Neural cell (in vitro differentiated cells): Measurements from ENCODE around the gene KIF1B.

Source experiments
- MXI1 ChIP-seq: fragments of 450-650 bp; conservative IDR thresholded peaks from 2 replicates; pipeline ENCODE4 v1.6.1; 2014; ENCODE audit warnings: antibody characterized with exemption, mild to moderate bottlenecking; ENCODE audit not compliant: poor library complexity, severe bottlenecking
- POLR2AphosphoS5 ChIP-seq: IDR thresholded peaks from 2 replicates; pipeline ENCODE4 v1.6.1; 2012
- RAD21 ChIP-seq: fragments of 450-650 bp; conservative IDR thresholded peaks from 2 replicates; pipeline ENCODE4 v1.6.1; 2014; ENCODE audit warnings: antibody characterized with exemption, mild to moderate bottlenecking, moderate library complexity
- TAF1 ChIP-seq: IDR thresholded peaks from 2 replicates; pipeline ENCODE4 v1.6.1; 2012; ENCODE audit warnings: low read depth
- TF ChIP-seq, protein P1 (sequence below): fragments of 450-650 bp; IDR thresholded peaks from 2 replicates; pipeline ENCODE4 v1.5.1; 2014; ENCODE audit warnings: antibody characterized with exemption, mild to moderate bottlenecking, moderate library complexity; ENCODE audit not compliant: poor library complexity, severe bottlenecking
- TF ChIP-seq, protein P2 (sequence below): IDR thresholded peaks from 2 replicates; pipeline ENCODE4 v1.6.1; 2012; ENCODE audit warnings: borderline replicate concordance

DNA sequence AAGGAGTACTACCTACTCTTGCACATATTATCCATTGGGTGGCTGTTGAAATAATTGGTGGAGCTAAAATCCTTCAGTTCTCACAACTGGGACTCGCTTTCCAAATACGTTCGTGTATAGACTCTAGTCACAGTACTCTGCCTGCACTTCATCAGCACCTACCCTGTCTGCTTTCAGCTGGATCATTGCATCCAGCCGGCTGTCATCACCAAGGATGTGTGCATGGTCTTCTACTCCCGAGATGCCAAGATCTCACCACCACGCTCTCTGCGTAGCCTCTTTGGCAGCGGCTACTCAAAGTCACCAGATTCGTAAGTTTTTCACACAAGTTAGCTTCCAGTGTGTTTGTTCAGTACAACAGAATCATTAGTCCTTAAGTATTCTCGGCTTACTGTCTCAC lies 151.1 kb downstream of the KIF1B start:
- TF ChIP-seq, protein P1, sequence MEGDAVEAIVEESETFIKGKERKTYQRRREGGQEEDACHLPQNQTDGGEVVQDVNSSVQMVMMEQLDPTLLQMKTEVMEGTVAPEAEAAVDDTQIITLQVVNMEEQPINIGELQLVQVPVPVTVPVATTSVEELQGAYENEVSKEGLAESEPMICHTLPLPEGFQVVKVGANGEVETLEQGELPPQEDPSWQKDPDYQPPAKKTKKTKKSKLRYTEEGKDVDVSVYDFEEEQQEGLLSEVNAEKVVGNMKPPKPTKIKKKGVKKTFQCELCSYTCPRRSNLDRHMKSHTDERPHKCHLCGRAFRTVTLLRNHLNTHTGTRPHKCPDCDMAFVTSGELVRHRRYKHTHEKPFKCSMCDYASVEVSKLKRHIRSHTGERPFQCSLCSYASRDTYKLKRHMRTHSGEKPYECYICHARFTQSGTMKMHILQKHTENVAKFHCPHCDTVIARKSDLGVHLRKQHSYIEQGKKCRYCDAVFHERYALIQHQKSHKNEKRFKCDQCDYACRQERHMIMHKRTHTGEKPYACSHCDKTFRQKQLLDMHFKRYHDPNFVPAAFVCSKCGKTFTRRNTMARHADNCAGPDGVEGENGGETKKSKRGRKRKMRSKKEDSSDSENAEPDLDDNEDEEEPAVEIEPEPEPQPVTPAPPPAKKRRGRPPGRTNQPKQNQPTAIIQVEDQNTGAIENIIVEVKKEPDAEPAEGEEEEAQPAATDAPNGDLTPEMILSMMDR: no peak
- TF ChIP-seq TAF1 (no peak), POLR2AphosphoS5 (no peak), MXI1 (no peak), RAD21 (no peak)
- TF ChIP-seq, protein P2, sequence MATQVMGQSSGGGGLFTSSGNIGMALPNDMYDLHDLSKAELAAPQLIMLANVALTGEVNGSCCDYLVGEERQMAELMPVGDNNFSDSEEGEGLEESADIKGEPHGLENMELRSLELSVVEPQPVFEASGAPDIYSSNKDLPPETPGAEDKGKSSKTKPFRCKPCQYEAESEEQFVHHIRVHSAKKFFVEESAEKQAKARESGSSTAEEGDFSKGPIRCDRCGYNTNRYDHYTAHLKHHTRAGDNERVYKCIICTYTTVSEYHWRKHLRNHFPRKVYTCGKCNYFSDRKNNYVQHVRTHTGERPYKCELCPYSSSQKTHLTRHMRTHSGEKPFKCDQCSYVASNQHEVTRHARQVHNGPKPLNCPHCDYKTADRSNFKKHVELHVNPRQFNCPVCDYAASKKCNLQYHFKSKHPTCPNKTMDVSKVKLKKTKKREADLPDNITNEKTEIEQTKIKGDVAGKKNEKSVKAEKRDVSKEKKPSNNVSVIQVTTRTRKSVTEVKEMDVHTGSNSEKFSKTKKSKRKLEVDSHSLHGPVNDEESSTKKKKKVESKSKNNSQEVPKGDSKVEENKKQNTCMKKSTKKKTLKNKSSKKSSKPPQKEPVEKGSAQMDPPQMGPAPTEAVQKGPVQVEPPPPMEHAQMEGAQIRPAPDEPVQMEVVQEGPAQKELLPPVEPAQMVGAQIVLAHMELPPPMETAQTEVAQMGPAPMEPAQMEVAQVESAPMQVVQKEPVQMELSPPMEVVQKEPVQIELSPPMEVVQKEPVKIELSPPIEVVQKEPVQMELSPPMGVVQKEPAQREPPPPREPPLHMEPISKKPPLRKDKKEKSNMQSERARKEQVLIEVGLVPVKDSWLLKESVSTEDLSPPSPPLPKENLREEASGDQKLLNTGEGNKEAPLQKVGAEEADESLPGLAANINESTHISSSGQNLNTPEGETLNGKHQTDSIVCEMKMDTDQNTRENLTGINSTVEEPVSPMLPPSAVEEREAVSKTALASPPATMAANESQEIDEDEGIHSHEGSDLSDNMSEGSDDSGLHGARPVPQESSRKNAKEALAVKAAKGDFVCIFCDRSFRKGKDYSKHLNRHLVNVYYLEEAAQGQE: no peak
